HepG2 (cell line): ENCODE measurements around the gene GPR107. TPM values are rescaled to one million over a fixed set of nuclear protein-coding genes. Genes with fewer than 3 reads are reported as not detected.

Experiments used
- BRCA1 ChIP-seq: sonication (generic); formaldehyde crosslinking; IDR thresholded peaks from 2 replicates; pipeline ENCODE4 v1.4.0; 2020; ENCODE audit warnings: missing genetic modification reagents
- CAMTA2 ChIP-seq: sonication (generic); formaldehyde crosslinking; IDR thresholded peaks from 2 replicates; pipeline ENCODE4 v1.4.0; 2020; ENCODE audit warnings: mild to moderate bottlenecking, missing genetic modification reagents, borderline replicate concordance
- FOXJ3 ChIP-seq: sonication (generic); formaldehyde crosslinking; IDR thresholded peaks from 2 replicates; pipeline ENCODE4 v1.4.0; 2020; ENCODE audit warnings: missing genetic modification reagents, mild to moderate bottlenecking, borderline replicate concordance
- KLF13 ChIP-seq: sonication (generic); formaldehyde crosslinking; IDR thresholded peaks from 2 replicates; pipeline ENCODE4 v1.4.0; 2020; ENCODE audit warnings: mild to moderate bottlenecking, missing genetic modification reagents
- SIX1 ChIP-seq: sonication (generic); formaldehyde crosslinking; IDR thresholded peaks from 2 replicates; pipeline ENCODE4 v1.4.0; 2020; ENCODE audit warnings: missing genetic modification reagents, borderline replicate concordance
- SNAI1 ChIP-seq: sonication (generic); formaldehyde crosslinking; IDR thresholded peaks from 2 replicates; pipeline ENCODE4 v1.5.0; 2020; ENCODE audit warnings: mild to moderate bottlenecking, missing genetic modification reagents, borderline replicate concordance
- TEAD3 ChIP-seq: optimal IDR thresholded peaks from 2 replicates; pipeline ENCODE3; 2016; ENCODE audit warnings: borderline replicate concordance
- ZNF263 ChIP-seq: sonication (generic); formaldehyde crosslinking; IDR thresholded peaks from 2 replicates; pipeline ENCODE4 v1.4.0; 2020; ENCODE audit warnings: missing genetic modification reagents
- ZNF3 ChIP-seq: IDR thresholded peaks from 2 replicates; pipeline ENCODE4 v1.7.0; 2017; ENCODE audit warnings: inconsistent platforms
- ZNF550 ChIP-seq: sonication (generic); formaldehyde crosslinking; IDR thresholded peaks from 2 replicates; pipeline ENCODE4 v1.4.0; 2020; ENCODE audit warnings: mild to moderate bottlenecking, missing genetic modification reagents, borderline replicate concordance
- ZSCAN9 ChIP-seq: IDR thresholded peaks from 2 replicates; pipeline ENCODE4 v1.6.1; 2016; ENCODE audit warnings: borderline replicate concordance
- polyA plus RNA-seq, 8 experiments: library from polyadenylated mRNA; depleted of rRNA in 3 of 8; stranded (reverse) in 7 of 8; unstranded in 1 of 8; fragments of >200 nt; fragmentation: Illumina TruSeq in 4 of 8; extraction: Trizol in 4 of 8; gene quantifications; 2 replicates each; pipeline versions ENCODE4 v1.2.1 to v1.2.3, GENCODE V29; 2011 to 2016; ENCODE audit warnings: low read depth in 4 of 8, missing spikeins in 1 of 8, mixed read lengths in 1 of 8; ENCODE audit not compliant: insufficient read depth in 1 of 8
- total RNA-seq, 5 experiments: library from RNA; depleted of rRNA; stranded (reverse); fragments of >200 nt; fragmentation: Illumina TruSeq; extraction: Trizol; gene quantifications; 2 replicates each; pipeline ENCODE4 v1.2.3, GENCODE V29; 2016; ENCODE audit warnings: low read depth in 1 of 5
- TF ChIP-seq, protein P1 (sequence below): sonication (generic); formaldehyde crosslinking; IDR thresholded peaks from 2 replicates; pipeline ENCODE4 v1.4.0; 2020; ENCODE audit warnings: missing genetic modification reagents; ENCODE audit errors: not compliant biosample characterization
- TF ChIP-seq, protein P2 (sequence below): sonication (generic); formaldehyde crosslinking; IDR thresholded peaks from 2 replicates; pipeline ENCODE4 v1.4.0; 2020; ENCODE audit warnings: missing genetic modification reagents
- TF ChIP-seq, protein P3 (sequence below): sonication (generic); formaldehyde crosslinking; IDR thresholded peaks from 2 replicates; pipeline ENCODE4 v1.4.0; 2020; ENCODE audit warnings: missing genetic modification reagents, borderline replicate concordance
- TF ChIP-seq, protein P4 (sequence below): sonication (generic); formaldehyde crosslinking; IDR thresholded peaks from 2 replicates; pipeline ENCODE4 v1.5.1; 2020; ENCODE audit warnings: mild to moderate bottlenecking, missing genetic modification reagents, borderline replicate concordance

GPR107 gene
- total and polyA plus RNA-seq, 2 of the 13 experiments (the other 11 are each of a cell fraction or from before 2014, with no cell fraction given): 22.5 to 24.4 TPM

DNA sequence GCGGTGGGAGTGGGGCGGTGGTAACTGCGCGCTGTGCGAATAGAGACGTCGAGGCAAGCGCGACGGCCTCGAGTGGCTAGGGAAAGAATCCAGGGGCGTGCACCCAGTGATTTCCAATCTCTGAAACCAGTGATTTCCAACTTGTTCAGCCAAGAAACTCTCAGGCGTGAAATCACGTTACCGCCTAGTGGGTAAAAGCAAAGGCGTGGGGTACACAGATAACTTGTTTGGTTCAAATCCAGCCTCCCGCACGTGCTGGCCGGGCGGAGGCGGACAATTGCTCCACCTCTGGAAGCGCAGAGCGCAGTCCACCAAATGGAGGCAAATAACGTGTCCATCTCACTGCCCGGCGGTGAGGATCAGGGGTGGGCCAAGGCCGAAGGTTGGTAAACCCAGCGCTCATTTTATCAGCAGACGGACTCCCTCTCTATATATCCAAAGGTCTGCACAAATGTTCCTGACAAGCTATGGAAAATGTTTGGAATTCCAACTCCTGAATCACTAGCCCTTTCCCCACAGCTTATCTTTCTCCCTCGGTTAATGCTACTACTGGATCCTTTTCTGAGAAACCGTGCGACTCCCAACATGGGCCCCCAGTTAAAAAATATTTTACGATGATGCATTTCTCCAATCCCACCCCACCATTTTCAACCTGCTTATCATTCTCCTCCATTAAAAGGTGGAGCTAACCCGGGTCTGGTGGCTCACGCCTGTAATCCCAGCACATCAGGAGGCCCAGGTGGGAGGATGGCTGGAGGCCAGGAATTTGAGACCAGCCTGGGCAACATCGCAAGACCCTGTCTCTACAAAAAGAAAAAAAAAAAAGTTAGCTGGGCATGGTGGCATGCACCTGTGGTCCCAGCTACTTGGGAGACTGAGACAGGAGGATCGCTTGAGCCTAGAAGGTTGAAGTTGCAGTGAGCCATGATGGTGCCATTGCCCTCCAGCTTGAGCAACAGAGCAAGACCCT, 9.8 kb upstream of the GPR107 start (continued):
- TF ChIP-seq, protein P1, sequence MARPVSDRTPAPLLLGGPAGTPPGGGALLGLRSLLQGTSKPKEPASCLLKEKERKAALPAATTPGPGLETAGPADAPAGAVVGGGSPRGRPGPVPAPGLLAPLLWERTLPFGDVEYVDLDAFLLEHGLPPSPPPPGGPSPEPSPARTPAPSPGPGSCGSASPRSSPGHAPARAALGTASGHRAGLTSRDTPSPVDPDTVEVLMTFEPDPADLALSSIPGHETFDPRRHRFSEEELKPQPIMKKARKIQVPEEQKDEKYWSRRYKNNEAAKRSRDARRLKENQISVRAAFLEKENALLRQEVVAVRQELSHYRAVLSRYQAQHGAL (CRISPR knock-in tag): no peak
- no peak for TF ChIP-seq BRCA1
- TF ChIP-seq ZNF550: no peak
- TF ChIP-seq, protein P2, sequence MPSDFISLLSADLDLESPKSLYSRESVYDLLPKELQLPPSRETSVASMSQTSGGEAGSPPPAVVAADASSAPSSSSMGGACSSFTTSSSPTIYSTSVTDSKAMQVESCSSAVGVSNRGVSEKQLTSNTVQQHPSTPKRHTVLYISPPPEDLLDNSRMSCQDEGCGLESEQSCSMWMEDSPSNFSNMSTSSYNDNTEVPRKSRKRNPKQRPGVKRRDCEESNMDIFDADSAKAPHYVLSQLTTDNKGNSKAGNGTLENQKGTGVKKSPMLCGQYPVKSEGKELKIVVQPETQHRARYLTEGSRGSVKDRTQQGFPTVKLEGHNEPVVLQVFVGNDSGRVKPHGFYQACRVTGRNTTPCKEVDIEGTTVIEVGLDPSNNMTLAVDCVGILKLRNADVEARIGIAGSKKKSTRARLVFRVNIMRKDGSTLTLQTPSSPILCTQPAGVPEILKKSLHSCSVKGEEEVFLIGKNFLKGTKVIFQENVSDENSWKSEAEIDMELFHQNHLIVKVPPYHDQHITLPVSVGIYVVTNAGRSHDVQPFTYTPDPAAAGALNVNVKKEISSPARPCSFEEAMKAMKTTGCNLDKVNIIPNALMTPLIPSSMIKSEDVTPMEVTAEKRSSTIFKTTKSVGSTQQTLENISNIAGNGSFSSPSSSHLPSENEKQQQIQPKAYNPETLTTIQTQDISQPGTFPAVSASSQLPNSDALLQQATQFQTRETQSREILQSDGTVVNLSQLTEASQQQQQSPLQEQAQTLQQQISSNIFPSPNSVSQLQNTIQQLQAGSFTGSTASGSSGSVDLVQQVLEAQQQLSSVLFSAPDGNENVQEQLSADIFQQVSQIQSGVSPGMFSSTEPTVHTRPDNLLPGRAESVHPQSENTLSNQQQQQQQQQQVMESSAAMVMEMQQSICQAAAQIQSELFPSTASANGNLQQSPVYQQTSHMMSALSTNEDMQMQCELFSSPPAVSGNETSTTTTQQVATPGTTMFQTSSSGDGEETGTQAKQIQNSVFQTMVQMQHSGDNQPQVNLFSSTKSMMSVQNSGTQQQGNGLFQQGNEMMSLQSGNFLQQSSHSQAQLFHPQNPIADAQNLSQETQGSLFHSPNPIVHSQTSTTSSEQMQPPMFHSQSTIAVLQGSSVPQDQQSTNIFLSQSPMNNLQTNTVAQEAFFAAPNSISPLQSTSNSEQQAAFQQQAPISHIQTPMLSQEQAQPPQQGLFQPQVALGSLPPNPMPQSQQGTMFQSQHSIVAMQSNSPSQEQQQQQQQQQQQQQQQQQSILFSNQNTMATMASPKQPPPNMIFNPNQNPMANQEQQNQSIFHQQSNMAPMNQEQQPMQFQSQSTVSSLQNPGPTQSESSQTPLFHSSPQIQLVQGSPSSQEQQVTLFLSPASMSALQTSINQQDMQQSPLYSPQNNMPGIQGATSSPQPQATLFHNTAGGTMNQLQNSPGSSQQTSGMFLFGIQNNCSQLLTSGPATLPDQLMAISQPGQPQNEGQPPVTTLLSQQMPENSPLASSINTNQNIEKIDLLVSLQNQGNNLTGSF (CRISPR knock-in tag): peak; percentile 76; the same call in 1 of the 2 replicates
- TF ChIP-seq TEAD3 (CRISPR knock-in tag): peak; percentile 72
- TF ChIP-seq SNAI1 (CRISPR knock-in tag): no peak
- TF ChIP-seq FOXJ3 (CRISPR knock-in tag): no peak
- no peak for TF ChIP-seq KLF13 (CRISPR knock-in tag)
- no peak for TF ChIP-seq ZNF263 (CRISPR knock-in tag)
- TF ChIP-seq, protein P3, sequence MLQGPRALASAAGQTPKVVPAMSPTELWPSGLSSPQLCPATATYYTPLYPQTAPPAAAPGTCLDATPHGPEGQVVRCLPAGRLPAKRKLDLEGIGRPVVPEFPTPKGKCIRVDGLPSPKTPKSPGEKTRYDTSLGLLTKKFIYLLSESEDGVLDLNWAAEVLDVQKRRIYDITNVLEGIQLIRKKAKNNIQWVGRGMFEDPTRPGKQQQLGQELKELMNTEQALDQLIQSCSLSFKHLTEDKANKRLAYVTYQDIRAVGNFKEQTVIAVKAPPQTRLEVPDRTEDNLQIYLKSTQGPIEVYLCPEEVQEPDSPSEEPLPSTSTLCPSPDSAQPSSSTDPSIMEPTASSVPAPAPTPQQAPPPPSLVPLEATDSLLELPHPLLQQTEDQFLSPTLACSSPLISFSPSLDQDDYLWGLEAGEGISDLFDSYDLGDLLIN (CRISPR knock-in tag): no peak
- no peak for TF ChIP-seq ZNF3 (CRISPR knock-in tag)
- TF ChIP-seq CAMTA2 (CRISPR knock-in tag): peak; percentile 51; the same call in 1 of the 2 replicates
- TF ChIP-seq, protein P4, sequence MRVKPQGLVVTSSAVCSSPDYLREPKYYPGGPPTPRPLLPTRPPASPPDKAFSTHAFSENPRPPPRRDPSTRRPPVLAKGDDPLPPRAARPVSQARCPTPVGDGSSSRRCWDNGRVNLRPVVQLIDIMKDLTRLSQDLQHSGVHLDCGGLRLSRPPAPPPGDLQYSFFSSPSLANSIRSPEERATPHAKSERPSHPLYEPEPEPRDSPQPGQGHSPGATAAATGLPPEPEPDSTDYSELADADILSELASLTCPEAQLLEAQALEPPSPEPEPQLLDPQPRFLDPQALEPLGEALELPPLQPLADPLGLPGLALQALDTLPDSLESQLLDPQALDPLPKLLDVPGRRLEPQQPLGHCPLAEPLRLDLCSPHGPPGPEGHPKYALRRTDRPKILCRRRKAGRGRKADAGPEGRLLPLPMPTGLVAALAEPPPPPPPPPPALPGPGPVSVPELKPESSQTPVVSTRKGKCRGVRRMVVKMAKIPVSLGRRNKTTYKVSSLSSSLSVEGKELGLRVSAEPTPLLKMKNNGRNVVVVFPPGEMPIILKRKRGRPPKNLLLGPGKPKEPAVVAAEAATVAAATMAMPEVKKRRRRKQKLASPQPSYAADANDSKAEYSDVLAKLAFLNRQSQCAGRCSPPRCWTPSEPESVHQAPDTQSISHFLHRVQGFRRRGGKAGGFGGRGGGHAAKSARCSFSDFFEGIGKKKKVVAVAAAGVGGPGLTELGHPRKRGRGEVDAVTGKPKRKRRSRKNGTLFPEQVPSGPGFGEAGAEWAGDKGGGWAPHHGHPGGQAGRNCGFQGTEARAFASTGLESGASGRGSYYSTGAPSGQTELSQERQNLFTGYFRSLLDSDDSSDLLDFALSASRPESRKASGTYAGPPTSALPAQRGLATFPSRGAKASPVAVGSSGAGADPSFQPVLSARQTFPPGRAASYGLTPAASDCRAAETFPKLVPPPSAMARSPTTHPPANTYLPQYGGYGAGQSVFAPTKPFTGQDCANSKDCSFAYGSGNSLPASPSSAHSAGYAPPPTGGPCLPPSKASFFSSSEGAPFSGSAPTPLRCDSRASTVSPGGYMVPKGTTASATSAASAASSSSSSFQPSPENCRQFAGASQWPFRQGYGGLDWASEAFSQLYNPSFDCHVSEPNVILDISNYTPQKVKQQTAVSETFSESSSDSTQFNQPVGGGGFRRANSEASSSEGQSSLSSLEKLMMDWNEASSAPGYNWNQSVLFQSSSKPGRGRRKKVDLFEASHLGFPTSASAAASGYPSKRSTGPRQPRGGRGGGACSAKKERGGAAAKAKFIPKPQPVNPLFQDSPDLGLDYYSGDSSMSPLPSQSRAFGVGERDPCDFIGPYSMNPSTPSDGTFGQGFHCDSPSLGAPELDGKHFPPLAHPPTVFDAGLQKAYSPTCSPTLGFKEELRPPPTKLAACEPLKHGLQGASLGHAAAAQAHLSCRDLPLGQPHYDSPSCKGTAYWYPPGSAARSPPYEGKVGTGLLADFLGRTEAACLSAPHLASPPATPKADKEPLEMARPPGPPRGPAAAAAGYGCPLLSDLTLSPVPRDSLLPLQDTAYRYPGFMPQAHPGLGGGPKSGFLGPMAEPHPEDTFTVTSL (CRISPR knock-in tag): no peak
- peak; percentile 70 for TF ChIP-seq ZSCAN9 (CRISPR knock-in tag)
- TF ChIP-seq SIX1 (CRISPR knock-in tag): peak; percentile 30; the same call in 1 of the 2 replicates
